EL (cell line): ENCODE results near the gene NCF2.

Experiments
- DNase-seq: peaks from one replicate; pipeline ENCODE4 v3.0.0-alpha.2; 2016

NCF2 gene

DNA sequence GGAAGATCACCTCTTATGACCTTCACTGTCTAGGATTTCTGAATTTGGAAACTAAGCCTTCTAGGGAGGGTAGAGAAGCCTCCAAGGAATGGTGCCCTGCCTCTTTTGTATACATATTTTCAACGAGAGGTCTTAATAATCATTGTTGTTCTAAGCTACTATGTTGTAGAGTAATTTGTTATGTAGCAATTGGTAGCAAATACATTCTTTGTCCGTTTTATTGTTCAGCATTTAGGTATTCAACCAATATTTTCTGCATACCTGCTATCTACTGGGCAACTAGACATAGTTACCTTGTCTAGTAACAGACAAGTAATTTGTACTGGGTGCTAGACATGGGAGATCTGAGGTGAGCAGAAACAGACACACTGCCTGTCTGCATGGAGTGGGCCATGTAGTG lies 20.8 kb upstream of the NCF2 start:
- DNase-seq = no peak

DNA sequence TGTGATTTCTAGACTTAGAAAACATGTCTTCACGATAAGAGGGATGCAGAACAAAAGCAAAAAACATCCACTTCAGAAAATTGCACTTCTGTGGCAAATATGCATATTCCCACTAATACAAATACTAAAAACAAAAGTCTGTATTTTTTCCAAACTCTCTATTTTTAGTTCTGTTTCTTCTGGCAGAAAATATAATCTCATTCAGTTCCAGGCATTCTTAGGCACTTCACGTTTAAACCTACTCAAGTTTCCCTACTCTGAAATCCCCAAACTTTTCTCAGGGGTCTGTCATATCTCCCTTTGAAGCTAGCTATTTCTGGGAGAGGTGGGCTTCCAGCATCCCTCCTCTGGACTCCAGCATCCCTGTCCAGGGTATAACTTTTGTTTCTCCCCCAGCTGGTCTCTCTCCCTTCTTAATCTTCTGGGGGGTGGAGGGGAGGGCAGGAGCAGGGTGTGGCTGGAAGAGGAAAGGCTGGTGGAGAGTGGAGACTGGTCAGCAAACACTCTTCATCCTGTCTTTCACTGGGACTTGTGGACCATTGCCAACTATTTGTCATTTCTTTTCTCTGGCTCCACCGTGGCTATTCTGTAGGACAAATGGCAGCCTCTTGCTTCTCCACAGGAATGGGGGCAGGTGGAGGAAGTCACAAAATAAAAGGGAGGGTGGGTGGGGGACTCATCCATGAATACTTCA lies 19.6 kb upstream of the NCF2 start:
- peak; percentile 58 for DNase-seq

DNA sequence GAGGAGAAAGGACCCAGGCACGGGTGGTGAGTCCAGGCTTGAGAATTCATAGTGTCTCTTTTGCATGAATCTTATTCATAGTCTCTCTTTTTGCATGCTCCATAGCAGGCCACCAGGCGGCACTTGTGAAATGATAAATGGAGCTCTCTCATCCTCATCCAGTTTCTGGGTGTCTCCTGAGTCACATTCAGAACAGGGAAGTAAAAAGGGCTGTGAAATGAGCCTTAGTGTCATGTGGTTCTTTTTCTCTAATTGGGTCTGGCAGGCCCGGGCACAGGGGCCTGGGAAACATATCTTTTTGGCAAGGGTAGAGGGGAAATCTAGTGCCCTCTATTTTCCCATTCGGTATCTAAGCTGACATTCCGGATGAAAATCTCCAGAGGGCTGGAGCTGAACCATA lies 19.1 kb upstream of the NCF2 start:
- DNase-seq = peak; percentile 88

DNA sequence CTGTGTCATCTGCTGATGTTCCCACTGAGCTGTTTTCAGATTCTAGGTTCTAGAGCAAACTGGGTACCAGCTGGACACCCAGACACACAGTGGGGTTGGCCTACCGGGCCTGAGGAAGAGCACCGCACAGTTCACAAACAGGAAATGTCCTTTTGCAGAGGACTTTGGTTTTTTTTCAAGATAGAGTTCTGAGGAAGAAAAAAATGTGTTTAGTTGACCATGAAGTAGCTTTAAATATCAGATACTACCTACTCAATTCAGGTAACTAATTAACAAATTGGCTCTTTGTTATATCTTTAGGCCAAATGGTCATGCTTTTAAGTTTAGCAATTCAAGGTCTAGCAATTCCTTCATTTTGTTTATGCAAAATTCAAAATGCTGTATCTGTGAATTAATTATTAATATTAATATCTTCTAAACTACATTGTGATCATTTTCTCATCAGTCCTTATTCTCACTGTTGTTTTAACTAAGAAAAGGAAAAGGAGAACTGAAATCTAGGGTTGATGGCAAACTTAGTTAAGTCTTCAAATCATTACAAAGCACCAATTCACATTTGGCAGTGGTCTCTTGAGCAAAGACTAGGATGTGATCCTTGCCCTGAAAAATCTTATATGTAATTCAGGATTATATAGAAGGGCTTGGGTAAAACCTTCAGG lies 17.2 kb upstream of the NCF2 start:
- no peak for DNase-seq

DNA sequence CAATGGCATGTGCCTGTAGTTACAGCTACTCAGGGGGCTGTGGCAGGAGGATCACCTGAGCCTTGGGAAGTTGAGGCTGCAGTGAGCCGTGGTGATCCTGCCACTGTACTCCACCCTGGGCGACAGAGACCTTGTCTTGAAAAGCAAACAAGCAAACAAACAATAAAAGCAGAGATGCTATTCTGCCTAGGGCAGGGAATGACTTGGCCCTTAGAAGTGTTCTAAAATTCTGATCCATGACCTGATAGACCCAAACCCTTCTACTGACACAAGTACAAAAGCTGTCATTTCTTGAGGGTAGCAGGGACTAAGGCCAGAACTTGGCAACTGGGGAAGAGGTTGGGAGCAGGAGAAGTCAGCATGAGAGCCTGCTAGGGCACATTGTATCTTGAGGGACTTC lies 15.6 kb upstream of the NCF2 start:
- no peak for DNase-seq

DNA sequence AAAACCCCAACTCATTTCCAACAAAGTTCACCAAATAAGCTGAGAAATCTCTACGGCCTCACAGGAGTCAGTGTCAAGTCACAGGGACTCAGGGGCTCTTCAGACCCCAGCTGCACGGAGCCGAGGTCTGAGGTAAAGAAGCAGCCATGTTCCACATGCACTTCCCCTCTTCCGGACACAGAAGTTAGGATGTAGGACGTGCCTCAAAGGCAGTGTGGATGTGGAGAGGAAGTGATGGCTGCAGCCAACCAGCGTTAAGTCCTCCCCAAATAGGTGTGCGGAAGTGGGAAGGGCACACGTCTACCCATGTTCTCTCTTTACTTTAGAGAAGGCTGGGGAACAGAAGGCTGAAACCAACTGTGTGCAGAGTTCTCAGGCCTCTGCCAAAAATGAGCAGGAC lies 14.6 kb upstream of the NCF2 start:
- no peak for DNase-seq

DNA sequence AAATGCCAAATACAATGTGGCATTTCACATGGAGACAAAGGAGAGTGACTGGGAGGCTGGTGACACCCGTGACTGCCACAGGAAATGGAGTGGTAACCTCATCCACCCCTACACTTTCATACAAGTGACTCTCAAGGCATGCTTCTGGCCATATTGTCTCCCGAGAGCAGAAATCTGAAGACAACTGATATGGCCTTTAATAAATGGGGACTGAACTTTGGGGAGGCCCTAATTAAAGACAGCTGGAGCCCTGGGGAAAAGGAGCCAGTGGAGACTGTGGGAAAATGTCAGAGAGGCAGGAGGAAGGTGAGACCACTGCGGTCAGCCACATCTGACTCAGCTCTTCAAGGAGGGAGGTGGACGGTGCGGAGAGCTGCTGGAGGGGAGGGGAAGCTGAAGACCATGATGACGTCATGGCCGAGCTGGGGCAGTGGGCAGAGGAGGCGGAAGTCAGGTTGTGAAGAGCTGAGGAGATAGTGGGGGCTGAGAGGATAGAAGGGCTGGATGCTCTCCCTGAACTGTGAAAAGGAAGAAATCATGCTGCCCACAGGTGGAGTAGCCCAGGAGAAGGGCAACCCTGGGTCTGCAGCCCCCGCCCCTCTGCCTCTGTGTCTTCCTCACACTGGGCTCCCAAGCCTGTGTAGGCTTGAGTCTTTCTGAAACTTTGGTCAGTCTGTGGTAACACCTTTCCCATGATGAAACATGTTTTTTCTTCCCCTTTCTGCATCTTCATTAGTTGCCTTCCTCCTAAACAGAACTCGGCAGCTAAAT lies 14.0 kb upstream of the NCF2 start:
- DNase-seq = peak; percentile 97

DNA sequence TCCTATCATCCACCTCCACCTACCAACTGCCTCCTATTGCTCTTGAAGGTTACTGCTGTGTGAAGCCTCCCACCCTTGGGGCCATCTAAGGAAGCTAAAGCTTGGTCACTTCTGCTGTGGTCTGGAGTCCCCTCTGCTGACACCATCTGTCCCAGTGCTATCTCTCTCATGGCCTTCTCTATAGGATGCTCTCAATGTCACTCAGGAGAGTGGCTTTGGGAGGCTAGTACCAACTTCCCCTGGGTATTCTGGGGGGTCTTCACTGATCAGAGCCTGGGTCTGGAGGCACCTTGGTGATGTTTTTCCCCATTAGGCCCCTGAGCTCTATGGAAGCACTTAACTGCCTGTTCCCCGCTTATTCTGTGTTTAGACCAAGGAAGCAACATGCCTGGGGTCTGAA lies 12.3 kb upstream of the NCF2 start:
- no peak for DNase-seq

DNA sequence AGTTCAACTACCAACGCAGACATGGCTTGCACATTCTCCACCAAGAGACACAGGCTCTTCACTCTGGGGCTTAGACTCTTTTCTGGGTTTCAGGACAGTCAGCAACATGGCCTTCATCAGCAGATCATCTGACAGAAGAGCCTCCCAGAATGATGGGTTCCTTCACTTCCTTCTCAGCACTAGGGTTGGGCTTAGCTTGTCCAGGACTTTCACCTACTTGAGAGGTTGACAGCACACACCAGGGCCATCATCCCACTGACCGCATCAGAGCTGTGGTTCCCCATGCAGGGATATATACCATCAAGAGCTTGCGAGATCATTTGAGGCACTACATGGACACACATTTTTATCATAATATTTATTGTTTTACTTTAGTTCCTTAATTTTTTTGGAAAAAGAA lies 10.4 kb upstream of the NCF2 start:
- no peak for DNase-seq

DNA sequence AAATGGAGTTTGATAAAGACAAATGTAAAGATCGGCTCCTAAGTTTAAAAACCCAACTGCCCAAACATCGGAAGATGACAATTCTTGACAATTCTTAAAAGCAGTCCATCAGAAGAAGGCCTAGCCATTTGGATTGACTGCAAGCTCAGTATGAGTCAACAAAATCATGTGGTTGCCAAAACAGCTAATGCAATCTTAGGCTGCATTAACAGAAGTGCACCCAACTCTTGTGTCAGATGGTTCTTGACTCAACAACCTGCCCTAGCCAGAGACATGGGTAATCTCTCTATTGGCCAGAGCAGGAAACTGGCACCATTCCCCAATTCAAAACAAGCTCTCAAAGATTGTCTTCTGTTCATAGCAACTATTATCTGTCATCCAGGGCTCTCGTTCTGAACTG lies 9.9 kb upstream of the NCF2 start:
- DNase-seq = peak; percentile 71

DNA sequence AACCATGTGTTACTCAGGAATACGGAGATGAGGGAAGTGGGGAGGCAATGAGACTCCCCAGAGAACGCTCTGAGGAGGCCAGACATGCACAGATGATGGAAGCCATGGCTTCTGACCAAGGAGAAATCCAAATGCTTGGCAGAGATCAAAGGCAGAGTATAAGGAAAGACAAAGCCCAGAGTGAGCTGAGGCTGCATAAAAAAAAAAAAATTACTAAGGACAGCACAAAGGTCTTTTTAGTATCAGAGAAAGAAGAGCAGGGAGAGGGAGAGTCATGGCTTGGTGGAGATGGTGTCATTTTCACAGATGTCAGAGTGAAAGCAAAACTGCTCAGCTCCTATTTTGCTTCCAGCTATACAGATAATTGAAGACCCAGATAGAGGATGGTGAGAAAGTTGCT lies 8.1 kb upstream of the NCF2 start:
- DNase-seq = no peak

DNA sequence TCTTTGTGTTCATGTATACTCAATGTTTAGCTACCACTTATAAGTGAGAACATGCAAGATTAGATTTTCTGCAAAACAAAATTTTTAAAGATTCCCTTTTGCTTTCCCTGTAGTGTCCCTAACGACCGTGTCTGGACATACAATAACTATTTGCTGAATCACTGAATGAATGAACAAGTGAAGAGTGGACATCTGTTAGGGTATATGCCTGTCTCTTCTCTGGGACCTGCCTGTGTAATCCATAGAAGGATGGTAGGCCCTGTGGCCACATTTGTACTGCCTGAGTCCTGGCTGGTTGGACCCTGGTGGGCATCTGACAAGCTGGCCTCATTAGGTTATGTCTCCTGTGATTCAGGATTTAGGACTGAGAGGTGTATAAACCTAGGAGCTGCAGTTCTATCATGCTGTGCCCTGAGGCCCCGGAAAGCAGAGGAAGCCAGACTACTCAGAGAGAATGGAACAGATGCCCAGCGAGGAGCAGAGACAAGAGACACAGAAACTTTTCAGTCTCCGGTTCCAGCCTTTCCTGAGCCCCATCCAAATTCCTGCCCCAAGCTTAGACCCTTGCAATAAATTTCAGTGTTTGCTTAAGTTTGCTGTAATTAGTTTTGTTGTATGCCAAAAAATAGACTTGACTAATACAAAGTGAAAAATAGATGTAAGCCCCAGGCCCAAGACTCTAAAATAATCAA lies 7.5 kb upstream of the NCF2 start:
- peak; percentile 26 for DNase-seq

DNA sequence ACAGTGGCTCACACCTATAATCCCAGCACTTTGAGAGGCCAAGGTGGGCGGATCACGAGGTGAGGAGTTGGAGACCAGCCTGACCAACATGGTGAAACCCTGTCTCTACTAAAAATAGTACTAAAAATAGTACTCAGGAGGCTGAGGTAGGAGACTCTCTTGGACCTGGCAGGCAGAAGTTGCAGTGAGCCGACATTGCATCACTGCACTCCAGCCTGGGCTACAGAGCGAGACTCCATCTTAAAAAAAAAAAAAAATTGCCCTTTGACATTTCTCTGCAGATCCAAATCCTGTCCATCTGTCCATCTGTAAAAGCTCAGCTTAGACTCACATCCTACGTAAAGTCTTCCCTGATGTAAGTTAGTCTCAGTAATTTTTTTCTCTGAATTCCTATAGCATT lies 6.2 kb upstream of the NCF2 start:
- no peak for DNase-seq

DNA sequence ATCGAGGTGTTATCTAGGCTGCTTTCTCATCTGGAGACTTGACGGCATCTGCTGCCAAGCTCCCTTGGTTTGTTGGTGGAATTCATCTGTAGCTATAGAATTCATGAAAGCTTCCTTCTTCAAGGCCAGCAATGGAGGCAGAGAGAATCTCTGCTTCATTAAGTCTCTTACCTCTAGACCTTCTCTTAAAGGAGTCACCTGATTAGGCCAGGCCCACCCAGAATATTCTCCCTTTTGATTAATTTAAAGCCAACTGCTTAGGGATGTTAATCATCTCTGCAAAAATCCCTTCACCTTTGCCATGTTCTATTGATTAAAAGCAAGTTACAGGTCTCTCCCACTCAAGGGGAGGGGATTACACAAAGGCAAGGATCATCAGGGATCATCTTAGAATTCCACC lies 5.3 kb upstream of the NCF2 start:
- DNase-seq = no peak

DNA sequence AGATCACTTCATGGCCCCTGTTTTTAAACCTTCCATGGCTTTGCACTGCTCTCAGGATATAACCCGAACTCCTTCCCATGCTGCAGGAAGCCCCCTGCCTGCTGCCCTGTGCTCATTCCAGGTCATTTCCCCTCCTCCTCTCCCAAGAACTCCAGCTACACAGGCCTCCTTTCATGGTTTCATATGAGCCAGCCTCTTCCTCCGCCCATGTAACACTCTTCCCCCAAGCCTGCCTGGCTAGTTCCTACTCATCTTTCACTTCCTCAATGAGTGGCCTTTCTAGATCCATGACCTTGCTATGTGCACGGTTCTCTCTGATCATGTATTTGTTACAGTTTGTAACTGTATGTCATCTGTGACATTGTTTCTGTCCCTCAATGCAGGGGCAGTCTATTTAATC lies 3.1 kb upstream of the NCF2 start:
- no peak for DNase-seq

DNA sequence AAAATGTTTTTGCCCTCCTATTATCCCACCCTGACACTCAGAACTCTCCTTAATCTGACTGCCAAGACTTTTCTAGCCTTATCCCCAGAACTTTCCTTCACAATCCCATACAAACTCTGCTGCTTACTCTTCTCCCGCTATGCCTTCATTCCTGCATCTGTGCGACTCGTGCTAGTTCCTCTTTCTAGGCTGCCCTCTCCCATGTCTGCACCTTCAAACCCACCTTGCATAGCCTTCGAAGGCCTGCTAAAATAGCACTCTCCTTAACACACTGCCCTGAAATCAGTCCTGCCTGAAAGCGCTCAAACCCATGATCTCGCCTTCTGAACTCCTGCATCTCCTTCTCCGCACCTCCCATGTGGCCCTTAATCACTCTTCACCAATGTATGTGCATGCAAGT lies 2.5 kb upstream of the NCF2 start:
- DNase-seq = no peak

DNA sequence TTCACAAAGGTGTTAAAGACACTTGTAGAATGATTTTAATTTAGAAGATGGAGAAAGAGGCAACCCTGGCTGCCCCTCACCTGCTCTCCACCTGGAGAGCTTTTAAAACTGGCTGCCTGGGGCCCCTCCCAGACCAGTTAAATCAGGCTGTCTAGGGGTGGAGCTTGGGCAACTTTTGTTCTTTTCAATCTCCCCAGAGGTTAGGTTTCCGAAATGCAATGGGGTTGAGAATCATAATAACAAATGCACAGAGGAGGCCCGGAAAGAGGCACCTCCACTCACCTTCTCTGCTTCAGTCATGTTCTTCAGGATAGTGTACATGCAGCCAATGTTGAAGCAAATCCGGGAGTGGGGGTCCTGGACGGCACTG lies 400 bp downstream of the NCF2 start:
- no peak for DNase-seq

DNA sequence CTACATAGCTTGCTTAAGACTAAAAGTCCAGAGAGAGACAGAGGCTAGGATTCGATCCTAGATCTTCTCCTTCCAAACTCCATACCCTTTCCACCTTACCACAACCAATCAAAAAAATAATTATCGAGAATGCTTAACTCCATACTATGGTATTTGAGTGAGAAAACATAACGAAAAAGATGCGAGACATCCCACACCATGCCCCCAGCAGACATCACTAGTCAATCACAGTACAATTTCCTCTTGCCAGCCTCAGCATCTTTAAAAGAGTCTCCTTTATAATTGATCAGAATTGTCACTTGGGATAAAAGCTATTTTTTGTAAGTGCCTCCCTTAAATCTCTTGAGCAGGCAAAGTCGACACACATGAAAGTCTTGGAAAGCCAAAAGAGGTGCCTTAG lies 875 bp downstream of the NCF2 start:
- DNase-seq = no peak

DNA sequence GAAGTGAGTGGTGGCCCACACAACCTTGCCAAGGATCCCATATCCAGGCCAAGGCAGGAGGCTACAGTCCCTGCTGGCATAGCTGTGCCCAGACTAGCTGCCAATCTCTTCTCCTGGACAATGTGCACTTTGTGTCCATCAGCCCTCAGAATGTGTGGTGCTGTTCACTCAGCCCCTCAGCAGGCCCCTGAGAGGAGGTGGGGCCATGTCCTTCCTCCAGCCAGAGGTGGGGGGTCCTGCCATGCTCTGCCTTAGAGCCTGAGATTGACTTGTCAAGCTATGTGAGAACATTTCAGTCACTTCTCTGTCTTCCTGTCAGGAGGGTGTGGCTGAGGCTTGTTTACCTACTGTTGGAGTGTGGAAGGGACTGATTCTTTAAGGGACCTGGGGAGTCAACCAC lies 1.4 kb downstream of the NCF2 start:
- DNase-seq = no peak

DNA sequence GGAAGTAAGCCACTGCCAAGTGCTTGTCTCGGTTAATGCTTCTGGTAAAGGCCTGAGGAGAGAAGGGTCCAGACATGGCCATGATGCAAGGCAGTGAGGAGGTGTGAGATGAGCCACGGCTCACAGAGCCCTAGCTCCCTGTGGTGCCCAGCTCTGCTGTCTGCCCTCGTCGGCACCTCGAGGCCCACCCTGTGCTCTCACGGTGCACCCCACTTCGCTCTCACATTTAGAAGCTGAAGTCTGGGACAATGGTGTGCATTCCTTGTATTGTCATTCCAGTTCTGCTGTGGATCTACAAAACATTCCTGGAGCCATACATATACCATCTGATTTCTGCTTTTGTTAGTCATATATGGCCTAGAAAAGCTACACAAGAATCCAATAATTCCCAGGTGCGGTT lies 3.3 kb downstream of the NCF2 start:
- DNase-seq = no peak

DNA sequence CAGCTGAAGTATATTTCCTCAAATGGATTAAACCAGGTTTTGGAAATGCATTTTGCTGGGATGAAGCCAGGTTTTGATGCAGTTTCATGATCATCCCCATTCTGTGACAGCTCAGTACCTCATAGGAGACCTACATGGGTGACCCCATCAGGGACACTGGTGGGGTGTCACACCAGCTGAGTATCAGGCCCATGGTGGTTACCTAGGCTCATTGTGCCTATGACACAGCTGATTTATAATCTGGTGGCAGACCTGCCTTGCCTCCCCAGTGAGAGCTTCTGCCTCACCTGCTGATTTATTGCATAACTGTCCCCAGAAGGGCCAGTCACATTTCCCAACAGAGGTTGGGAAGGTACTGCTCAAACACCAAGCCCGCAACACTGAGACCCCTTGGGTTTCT lies 3.8 kb downstream of the NCF2 start:
- no peak for DNase-seq

DNA sequence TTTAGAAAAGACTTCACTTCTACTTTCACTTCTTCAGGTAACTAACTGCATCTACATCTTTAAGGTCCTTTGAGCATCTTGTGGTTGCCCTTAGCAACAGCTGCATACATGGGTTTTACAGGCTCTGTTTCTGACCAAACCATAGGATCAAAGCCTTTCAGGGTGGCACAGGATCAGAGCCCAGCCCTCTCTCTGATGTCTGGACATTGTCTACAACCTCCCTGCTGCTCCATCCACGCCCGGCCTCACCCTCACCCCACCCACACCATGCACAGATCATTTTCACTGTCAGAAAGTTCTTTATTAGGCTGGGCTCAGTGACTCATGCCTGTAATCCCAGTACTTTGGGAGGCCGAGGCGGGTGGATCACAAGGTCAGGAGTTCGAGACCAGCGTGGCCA lies 5.2 kb downstream of the NCF2 start:
- no peak for DNase-seq

DNA sequence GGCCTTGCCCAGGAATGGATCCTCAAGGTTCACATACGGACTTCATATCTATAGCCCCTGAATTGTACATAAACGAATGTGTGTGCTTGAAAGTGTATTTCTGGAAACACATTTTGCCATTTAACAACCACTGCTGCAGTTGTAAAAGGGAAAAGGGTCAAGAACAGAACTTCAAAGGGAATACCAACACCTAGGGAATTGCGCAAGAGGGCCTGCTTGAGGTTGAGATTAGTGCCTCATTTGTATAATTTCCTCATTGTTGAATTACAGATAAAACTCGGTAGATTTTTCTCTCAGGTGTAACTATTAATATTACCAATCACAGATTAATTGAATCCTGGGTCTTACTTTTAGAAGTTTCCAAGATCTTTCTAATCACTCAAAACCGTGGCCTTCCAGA lies 6.1 kb downstream of the NCF2 start:
- DNase-seq = no peak

DNA sequence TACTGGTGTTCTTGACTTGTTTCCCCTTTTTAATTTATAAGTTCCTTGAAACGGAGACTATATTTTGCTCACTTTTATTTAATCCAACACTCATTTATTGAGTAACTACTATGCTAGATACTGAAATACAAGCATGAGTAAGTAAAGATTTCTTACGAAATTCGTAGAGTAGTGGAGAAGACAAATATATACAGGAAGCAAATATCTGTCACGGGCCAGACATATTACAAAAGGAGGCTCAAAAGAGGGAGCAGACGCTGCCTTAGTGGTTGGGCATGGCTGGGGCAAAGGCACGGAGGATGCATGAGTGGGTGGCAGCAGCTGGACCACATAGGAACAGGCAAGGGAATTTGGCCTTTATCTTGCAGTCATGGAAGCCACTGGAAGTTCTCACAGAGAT lies 6.8 kb downstream of the NCF2 start:
- no peak for DNase-seq
